ENCODE results near the gene MYZAP.

Gene MYZAP

DNA sequence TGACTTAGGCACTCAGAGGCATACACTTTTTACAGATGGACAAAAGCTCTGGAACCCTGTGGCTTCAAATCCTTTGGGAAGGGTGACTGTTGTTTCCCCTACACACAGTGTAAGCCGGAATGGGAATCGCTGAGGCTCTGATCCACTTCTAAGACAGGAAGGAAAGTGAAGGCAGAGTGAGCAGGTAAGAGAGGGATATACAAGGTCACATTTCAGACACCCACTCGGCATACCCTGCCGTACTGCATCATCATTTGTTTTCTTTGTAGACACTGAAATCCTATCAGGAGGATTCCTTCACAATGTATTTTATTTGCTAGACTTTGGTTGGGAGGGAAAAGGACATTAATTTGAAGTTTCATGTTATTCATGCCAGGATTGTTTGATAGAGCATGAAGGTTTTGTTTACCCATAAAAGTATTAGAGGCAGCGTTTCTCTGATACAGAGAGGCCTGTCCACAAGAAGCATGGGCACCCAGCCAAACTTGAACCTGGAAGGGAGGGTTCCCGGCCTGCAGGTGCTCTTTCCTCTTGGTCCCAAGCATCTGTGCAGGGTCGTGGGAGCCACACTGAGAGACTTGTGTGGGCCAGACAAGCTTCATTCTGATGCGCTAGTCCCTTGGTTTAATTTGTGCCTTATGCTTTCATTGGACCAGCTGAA lies 92.9 kb downstream of the MYZAP start:
- Histone ChIP-seq H3K4me1 (ENCODE audit: insufficient read depth, low read length, poor library complexity, severe bottlenecking) (no peaks in the 10 kb centered on the region), H3K9me3 (ENCODE audit: insufficient read depth, low read depth, low read length) (no peaks in the 10 kb centered on the region), H3K36me3 (ENCODE audit: insufficient read depth, low read length) (no peaks in the 10 kb centered on the region), H3F3A (ENCODE audit: low read depth) (no peaks in the 10 kb centered on the region), H3K79me2 (ENCODE audit: insufficient read depth, low read length) (no peaks in the 10 kb centered on the region), H3K4me2 (ENCODE audit: low read depth, low read length, poor library complexity, severe bottlenecking) (no peak overlapping the region), H4K20me1 (ENCODE audit: insufficient read depth, low read length, poor library complexity, severe bottlenecking) (no peaks in the 10 kb centered on the region), H3K9me2 (replicated peaks; ENCODE audit: low read depth, low read length) (no peaks in the 10 kb centered on the region), H3K9ac (ENCODE audit: low read depth, low read length, poor library complexity, severe bottlenecking) (no peak overlapping the region), H3K4me3 (ENCODE audit: low read length, poor library complexity, severe bottlenecking) (no peak overlapping the region), H3K27me3 (ENCODE audit: insufficient read depth, low read length, poor library complexity, severe bottlenecking) (peaks cover 6% of the 10 kb centered on the region), H2AFZ (ENCODE audit: low read length) (no peak overlapping the region)
- TF ChIP-seq, protein P1, sequence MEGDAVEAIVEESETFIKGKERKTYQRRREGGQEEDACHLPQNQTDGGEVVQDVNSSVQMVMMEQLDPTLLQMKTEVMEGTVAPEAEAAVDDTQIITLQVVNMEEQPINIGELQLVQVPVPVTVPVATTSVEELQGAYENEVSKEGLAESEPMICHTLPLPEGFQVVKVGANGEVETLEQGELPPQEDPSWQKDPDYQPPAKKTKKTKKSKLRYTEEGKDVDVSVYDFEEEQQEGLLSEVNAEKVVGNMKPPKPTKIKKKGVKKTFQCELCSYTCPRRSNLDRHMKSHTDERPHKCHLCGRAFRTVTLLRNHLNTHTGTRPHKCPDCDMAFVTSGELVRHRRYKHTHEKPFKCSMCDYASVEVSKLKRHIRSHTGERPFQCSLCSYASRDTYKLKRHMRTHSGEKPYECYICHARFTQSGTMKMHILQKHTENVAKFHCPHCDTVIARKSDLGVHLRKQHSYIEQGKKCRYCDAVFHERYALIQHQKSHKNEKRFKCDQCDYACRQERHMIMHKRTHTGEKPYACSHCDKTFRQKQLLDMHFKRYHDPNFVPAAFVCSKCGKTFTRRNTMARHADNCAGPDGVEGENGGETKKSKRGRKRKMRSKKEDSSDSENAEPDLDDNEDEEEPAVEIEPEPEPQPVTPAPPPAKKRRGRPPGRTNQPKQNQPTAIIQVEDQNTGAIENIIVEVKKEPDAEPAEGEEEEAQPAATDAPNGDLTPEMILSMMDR (conservative IDR thresholded peaks at IDR 0.05; ENCODE audit: low read length) = no peak
- no peak for TF ChIP-seq EZH2phosphoT487 (IDR thresholded peaks at IDR 0.05; ENCODE audit: borderline replicate concordance)

DNA sequence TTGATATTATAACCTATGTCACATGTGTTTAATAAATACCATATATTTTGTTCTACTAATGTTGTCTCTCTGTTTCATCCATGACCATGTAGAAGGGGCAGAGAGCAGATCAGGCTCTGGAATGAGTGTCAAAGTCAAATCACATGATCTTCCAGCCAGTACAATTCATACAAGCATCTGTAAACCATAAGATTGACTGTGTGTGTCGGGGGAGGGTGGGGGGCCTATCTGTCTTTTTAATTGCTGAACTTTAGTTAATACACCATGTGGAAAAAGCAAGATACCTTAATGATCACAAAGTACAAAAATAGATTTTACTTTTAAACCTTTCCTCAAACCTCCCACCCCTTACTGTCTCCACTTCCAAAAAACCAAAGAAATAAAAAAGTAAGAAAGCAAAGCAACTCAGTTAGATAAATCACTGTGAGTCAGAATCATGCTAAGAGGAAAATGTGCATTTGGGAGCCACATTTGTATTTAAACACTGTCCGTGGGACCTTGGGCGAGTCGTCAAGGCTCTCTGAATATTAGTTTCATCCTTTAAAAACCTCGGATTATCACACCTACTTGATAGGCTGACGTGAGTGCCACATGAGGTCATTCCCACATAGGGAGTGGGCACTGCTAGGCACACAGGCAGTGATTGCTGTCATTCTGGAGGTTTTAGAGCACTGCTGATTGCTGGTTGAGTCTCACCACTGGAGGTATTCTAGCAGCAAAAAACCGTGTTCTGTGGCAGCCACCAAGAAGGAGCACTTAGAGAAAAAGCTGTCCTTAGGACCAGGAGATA lies 93.8 kb downstream of the MYZAP start:
- TF ChIP-seq, protein P1 (conservative IDR thresholded peaks at IDR 0.05; ENCODE audit: low read length) = no peak
- TF ChIP-seq EZH2phosphoT487 (IDR thresholded peaks at IDR 0.05; ENCODE audit: borderline replicate concordance) = no peak
- Histone ChIP-seq H3K4me3 (ENCODE audit: low read length, poor library complexity, severe bottlenecking) (no peak overlapping the region), H3K9me2 (replicated peaks; ENCODE audit: low read depth, low read length) (no peaks in the 10 kb centered on the region), H3K4me2 (ENCODE audit: low read depth, low read length, poor library complexity, severe bottlenecking) (no peak overlapping the region), H3F3A (ENCODE audit: low read depth) (no peaks in the 10 kb centered on the region), H3K9me3 (ENCODE audit: insufficient read depth, low read depth, low read length) (no peaks in the 10 kb centered on the region), H3K27me3 (ENCODE audit: insufficient read depth, low read length, poor library complexity, severe bottlenecking) (peaks cover 6% of the 10 kb centered on the region), H3K79me2 (ENCODE audit: insufficient read depth, low read length) (no peaks in the 10 kb centered on the region), H3K4me1 (ENCODE audit: insufficient read depth, low read length, poor library complexity, severe bottlenecking) (no peaks in the 10 kb centered on the region), H2AFZ (ENCODE audit: low read length) (no peak overlapping the region), H3K36me3 (ENCODE audit: insufficient read depth, low read length) (no peaks in the 10 kb centered on the region), H4K20me1 (ENCODE audit: insufficient read depth, low read length, poor library complexity, severe bottlenecking) (no peaks in the 10 kb centered on the region), H3K9ac (ENCODE audit: low read depth, low read length, poor library complexity, severe bottlenecking) (no peak overlapping the region)

DNA sequence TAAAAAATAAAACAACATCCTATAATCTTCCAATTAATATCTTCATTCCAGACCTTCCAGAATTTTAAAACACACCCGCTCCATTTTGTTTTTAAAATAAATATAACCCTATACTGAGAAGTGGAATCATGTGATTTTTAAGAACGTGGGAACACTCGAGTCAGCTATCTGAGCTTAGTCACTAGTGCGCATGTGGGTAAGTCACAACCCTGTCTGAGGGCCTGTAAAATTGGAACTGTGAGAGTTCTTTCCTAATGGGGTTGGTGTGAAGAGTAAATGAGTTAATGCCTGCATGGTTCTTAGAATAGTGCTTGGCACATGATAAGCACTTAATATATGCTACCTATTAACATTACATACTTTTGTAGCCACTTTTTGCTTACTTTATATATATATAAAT lies 95.0 kb downstream of the MYZAP start:
- no peaks in the 10 kb centered on the region for H3K9me3 ChIP-seq (ENCODE audit: insufficient read depth, low read depth, low read length)
- H3K36me3 ChIP-seq (ENCODE audit: insufficient read depth, low read length) = no peaks in the 10 kb centered on the region
- H3K4me2 ChIP-seq (ENCODE audit: low read depth, low read length, poor library complexity, severe bottlenecking) = no peak overlapping the region
- H4K20me1 ChIP-seq (ENCODE audit: insufficient read depth, low read length, poor library complexity, severe bottlenecking) = no peaks in the 10 kb centered on the region
- no peaks in the 10 kb centered on the region for H3K4me1 ChIP-seq (ENCODE audit: insufficient read depth, low read length, poor library complexity, severe bottlenecking)
- H3F3A ChIP-seq (ENCODE audit: low read depth) = no peaks in the 10 kb centered on the region
- no peaks in the 10 kb centered on the region for H3K79me2 ChIP-seq (ENCODE audit: insufficient read depth, low read length)
- peaks cover 6% of the 10 kb centered on the region for H3K27me3 ChIP-seq (ENCODE audit: insufficient read depth, low read length, poor library complexity, severe bottlenecking)
- peak overlapping the region; percentile 49; the same call in 1 of the 2 replicates for H2AFZ ChIP-seq (ENCODE audit: low read length)
- TF ChIP-seq, protein P1 (conservative IDR thresholded peaks at IDR 0.05; ENCODE audit: low read length) = no peak
- TF ChIP-seq EZH2phosphoT487 (IDR thresholded peaks at IDR 0.05; ENCODE audit: borderline replicate concordance) = no peak
- H3K4me3 ChIP-seq (ENCODE audit: low read length, poor library complexity, severe bottlenecking) = no peak overlapping the region
- H3K9ac ChIP-seq (ENCODE audit: low read depth, low read length, poor library complexity, severe bottlenecking) = no peak overlapping the region
- H3K9me2 ChIP-seq (replicated peaks; ENCODE audit: low read depth, low read length) = no peaks in the 10 kb centered on the region

Measured in Loucy (cell line).